Parathyroid adenoma (tissue), 2 donors: Measurements from ENCODE around the gene PTK6.
"Not testable (repeated sequence)": the region's sequence is repeated elsewhere in the genome, so short reads cannot be mapped to it uniquely, and the experiment has no call there.

Experiments
- H2AFZ ChIP-seq: fragments of 300-600 bp; sonication (generic); one replicate; pipeline ENCODE4 v1.7.0; 2017; ENCODE audit warnings: antibody characterized with exemption, mild to moderate bottlenecking
- H3K27ac ChIP-seq: fragments of 300-600 bp; sonication (generic); one replicate; pipeline ENCODE4 v1.7.0; 2017
- H3K27me3 ChIP-seq: fragments of 300-600 bp; sonication (generic); one replicate; pipeline ENCODE4 v1.7.0; 2017; ENCODE audit warnings: low read length; ENCODE audit not compliant: control insufficient read depth, insufficient read depth
- H3K36me3 ChIP-seq: fragments of 300-600 bp; sonication (generic); one replicate; pipeline ENCODE4 v1.7.0; 2017; ENCODE audit warnings: low read length; ENCODE audit not compliant: control insufficient read depth, insufficient read depth
- H3K4me1 ChIP-seq: fragments of 300-600 bp; sonication (generic); one replicate; pipeline ENCODE4 v1.7.0; 2017; ENCODE audit warnings: control low read depth
- H3K4me2 ChIP-seq: fragments of 300-600 bp; sonication (generic); one replicate; pipeline ENCODE4 v1.7.0; 2017; ENCODE audit warnings: low read length
- H3K4me3 ChIP-seq: fragments of 300-600 bp; sonication (generic); one replicate; pipeline ENCODE4 v1.7.0; 2017; ENCODE audit warnings: low read depth, low read length
- H3K79me2 ChIP-seq: fragments of 300-600 bp; sonication (generic); one replicate; pipeline ENCODE4 v1.7.0; 2017; ENCODE audit warnings: control low read depth
- H3K9ac ChIP-seq: fragments of 300-600 bp; sonication (generic); one replicate; pipeline ENCODE4 v1.7.0; 2017; ENCODE audit warnings: mild to moderate bottlenecking
- H3K9me3 ChIP-seq: fragments of 300-600 bp; sonication (generic); one replicate; pipeline ENCODE4 v1.7.0; 2017; ENCODE audit warnings: low read length; ENCODE audit not compliant: control insufficient read depth
- CTCF ChIP-seq: fragments of 300-600 bp; sonication (generic); IDR thresholded peaks from one replicate; pipeline ENCODE4 v1.7.0; 2017; ENCODE audit warnings: antibody characterized with exemption, mild to moderate bottlenecking
- donor health status: primary hyperparathyroidism.

Gene PTK6

GRCh38 chr20:63518351-63518861 lies 18.8 kb downstream of the PTK6 start:
- Histone ChIP-seq H2AFZ (no peak overlapping the region), H3K36me3 (no peaks in the 10 kb centered on the region), H3K9ac (no peak overlapping the region), H3K9me3 (no peaks in the 10 kb centered on the region), H3K4me1 (peaks cover 8% of the 10 kb centered on the region), H3K27ac (no peak overlapping the region), H3K4me3 (no peak overlapping the region), H3K4me2 (no peak overlapping the region), H3K27me3 (no peaks in the 10 kb centered on the region), H3K79me2 (no peaks in the 10 kb centered on the region)
- TF ChIP-seq CTCF, result no peak

GRCh38 chr20:63517376-63518309 lies 19.5 kb downstream of the PTK6 start:
- Histone ChIP-seq H2AFZ (no peak overlapping the region), H3K79me2 (no peaks in the 10 kb centered on the region), H3K4me2 (no peak overlapping the region), H3K4me3 (no peak overlapping the region), H3K36me3 (no peaks in the 10 kb centered on the region), H3K9me3 (no peaks in the 10 kb centered on the region), H3K9ac (no peak overlapping the region), H3K27ac (no peak overlapping the region), H3K27me3 (no peaks in the 10 kb centered on the region), H3K4me1 (peaks cover 8% of the 10 kb centered on the region)
- TF ChIP-seq CTCF, result no peak

GRCh38 chr20:63514520-63514919 lies 22.7 kb downstream of the PTK6 start:
- H3K4me1 ChIP-seq, H3K9me3 ChIP-seq, H3K9ac ChIP-seq, H3K27me3 ChIP-seq, H3K79me2 ChIP-seq, H3K36me3 ChIP-seq, H2AFZ ChIP-seq, H3K4me2 ChIP-seq, H3K4me3 ChIP-seq, H3K27ac ChIP-seq: not testable (repeated sequence)

GRCh38 chr20:63513207-63513606 lies 24.0 kb downstream of the PTK6 start:
- H2AFZ ChIP-seq, result no peak overlapping the region
- no peaks in the 10 kb centered on the region for H3K79me2 ChIP-seq
- no peaks in the 10 kb centered on the region for H3K27me3 ChIP-seq
- no peaks in the 10 kb centered on the region for H3K4me1 ChIP-seq
- H3K4me3 ChIP-seq, result no peak overlapping the region
- H3K27ac ChIP-seq, result no peak overlapping the region
- no peaks in the 10 kb centered on the region for H3K36me3 ChIP-seq
- TF ChIP-seq CTCF, result no peak
- H3K4me2 ChIP-seq, result no peak overlapping the region
- H3K9me3 ChIP-seq, result no peaks in the 10 kb centered on the region
- no peak overlapping the region for H3K9ac ChIP-seq

GRCh38 chr20:63509088-63509564 lies 28.1 kb downstream of the PTK6 start:
- Histone ChIP-seq H3K79me2 (no peaks in the 10 kb centered on the region), H3K27ac (no peak overlapping the region), H3K27me3 (no peaks in the 10 kb centered on the region), H3K9me3 (no peaks in the 10 kb centered on the region), H3K9ac (no peak overlapping the region), H2AFZ (no peak overlapping the region), H3K36me3 (no peaks in the 10 kb centered on the region), H3K4me1 (no peaks in the 10 kb centered on the region), H3K4me2 (no peak overlapping the region), H3K4me3 (no peak overlapping the region)
- TF ChIP-seq CTCF, result no peak
